ENCODE results near the gene FUT8.

The FUT8 gene

GRCh38 chr14:65472189-65472588, 59.7 kb downstream of the FUT8 start:
- Histone ChIP-seq H3K4me3 (ENCODE audit: low read depth, low read length) (no peak overlapping the region), H3K27ac (ENCODE audit: low read depth, low read length) (no peak overlapping the region), H3K36me3 (ENCODE audit: insufficient read depth, low read length) (no peaks in the 10 kb centered on the region), H3K27me3 (ENCODE audit: insufficient read depth, low read length) (no peaks in the 10 kb centered on the region), H3K79me2 (ENCODE audit: control insufficient read depth, insufficient read depth, low read length, unreplicated experiment) (peaks cover 24% of the 10 kb centered on the region), H2AFZ (ENCODE audit: low read length, unreplicated experiment) (no peak overlapping the region), H3K4me1 (ENCODE audit: control insufficient read depth, insufficient read depth, low read length, unreplicated experiment) (no peaks in the 10 kb centered on the region)

GRCh38 chr14:65476273-65476941, 63.9 kb downstream of the FUT8 start:
- H3K4me1 ChIP-seq (ENCODE audit: control insufficient read depth, insufficient read depth, low read length, unreplicated experiment): peaks cover 12% of the 10 kb centered on the region
- H3K27me3 ChIP-seq (ENCODE audit: insufficient read depth, low read length): no peaks in the 10 kb centered on the region
- H3K4me3 ChIP-seq (ENCODE audit: low read depth, low read length): no peak overlapping the region
- no peaks in the 10 kb centered on the region for H3K36me3 ChIP-seq (ENCODE audit: insufficient read depth, low read length)
- peaks cover 17% of the 10 kb centered on the region for H3K79me2 ChIP-seq (ENCODE audit: control insufficient read depth, insufficient read depth, low read length, unreplicated experiment)
- no peak overlapping the region for H2AFZ ChIP-seq (ENCODE audit: low read length, unreplicated experiment)
- H3K27ac ChIP-seq (ENCODE audit: low read depth, low read length): no peak overlapping the region

- no peaks in the 10 kb centered on the region for H3K36me3 ChIP-seq (ENCODE audit: insufficient read depth, low read length)
- no peaks in the 10 kb centered on the region for H3K27me3 ChIP-seq (ENCODE audit: insufficient read depth, low read length)
- H3K27ac ChIP-seq (ENCODE audit: low read depth, low read length): no peak overlapping the region
- no peak overlapping the region for H2AFZ ChIP-seq (ENCODE audit: low read length, unreplicated experiment)
- no peak overlapping the region for H3K4me3 ChIP-seq (ENCODE audit: low read depth, low read length)
- peaks cover 17% of the 10 kb centered on the region for H3K79me2 ChIP-seq (ENCODE audit: control insufficient read depth, insufficient read depth, low read length, unreplicated experiment)
- H3K4me1 ChIP-seq (ENCODE audit: control insufficient read depth, insufficient read depth, low read length, unreplicated experiment): peaks cover 12% of the 10 kb centered on the region
Observed at GRCh38 chr14:65476942-65477318, 64.4 kb downstream of the FUT8 start.

DNA sequence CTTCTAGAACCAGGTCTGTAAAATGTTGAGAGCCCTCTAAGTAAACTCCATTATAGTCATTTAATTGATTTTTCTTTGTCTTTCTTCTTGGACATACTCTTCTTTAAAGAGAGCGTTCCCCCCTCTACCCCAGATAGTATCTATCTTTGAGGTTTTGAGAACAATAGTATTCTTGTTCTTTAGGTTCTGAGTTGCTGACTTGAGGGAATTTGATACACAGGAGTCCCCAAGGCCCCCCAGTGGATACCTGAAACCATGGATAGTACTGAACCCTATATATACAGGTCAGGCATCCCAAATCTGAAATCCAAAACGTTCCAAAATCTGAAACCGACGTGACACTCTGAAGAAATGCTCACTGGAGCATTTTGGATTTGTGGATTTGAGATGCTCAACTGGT, 65.5 kb downstream of the FUT8 start:
- Histone ChIP-seq H3K27me3 (ENCODE audit: insufficient read depth, low read length) (no peaks in the 10 kb centered on the region), H3K79me2 (ENCODE audit: control insufficient read depth, insufficient read depth, low read length, unreplicated experiment) (peaks cover 26% of the 10 kb centered on the region), H3K4me1 (ENCODE audit: control insufficient read depth, insufficient read depth, low read length, unreplicated experiment) (peaks cover 20% of the 10 kb centered on the region), H3K36me3 (ENCODE audit: insufficient read depth, low read length) (no peaks in the 10 kb centered on the region), H3K4me3 (ENCODE audit: low read depth, low read length) (no peak overlapping the region), H3K27ac (ENCODE audit: low read depth, low read length) (no peak overlapping the region), H2AFZ (ENCODE audit: low read length, unreplicated experiment) (no peak overlapping the region)

DNA sequence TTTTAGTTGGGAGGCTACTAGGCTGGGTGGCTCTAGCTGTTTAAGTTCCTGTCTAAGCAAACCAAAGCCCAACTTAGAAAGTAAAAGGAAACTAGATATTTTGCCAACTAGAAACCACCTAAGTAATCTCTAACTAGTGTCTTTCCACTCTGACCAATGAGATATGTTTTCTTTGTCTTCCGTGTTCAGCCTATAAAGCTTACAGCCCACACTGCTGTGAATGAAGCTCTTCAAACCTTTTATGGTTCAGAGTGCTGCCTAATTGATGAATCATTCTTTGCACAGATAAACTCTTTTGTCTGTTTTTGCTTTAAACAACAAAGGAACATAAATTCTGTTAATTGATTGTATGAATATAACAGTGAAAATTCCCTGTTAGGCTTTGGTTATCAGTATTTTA, 66.1 kb downstream of the FUT8 start:
- Histone ChIP-seq H3K27me3 (ENCODE audit: insufficient read depth, low read length) (no peaks in the 10 kb centered on the region), H3K27ac (ENCODE audit: low read depth, low read length) (no peak overlapping the region), H3K36me3 (ENCODE audit: insufficient read depth, low read length) (no peaks in the 10 kb centered on the region), H2AFZ (ENCODE audit: low read length, unreplicated experiment) (no peak overlapping the region), H3K4me1 (ENCODE audit: control insufficient read depth, insufficient read depth, low read length, unreplicated experiment) (peaks cover 24% of the 10 kb centered on the region), H3K4me3 (ENCODE audit: low read depth, low read length) (no peak overlapping the region), H3K79me2 (ENCODE audit: control insufficient read depth, insufficient read depth, low read length, unreplicated experiment) (peaks cover 30% of the 10 kb centered on the region)

- H3K4me3 ChIP-seq (ENCODE audit: low read depth, low read length): no peak overlapping the region
- H3K27me3 ChIP-seq (ENCODE audit: insufficient read depth, low read length): no peaks in the 10 kb centered on the region
- H3K27ac ChIP-seq (ENCODE audit: low read depth, low read length): no peak overlapping the region
- no peaks in the 10 kb centered on the region for H3K36me3 ChIP-seq (ENCODE audit: insufficient read depth, low read length)
- peaks cover 30% of the 10 kb centered on the region for H3K4me1 ChIP-seq (ENCODE audit: control insufficient read depth, insufficient read depth, low read length, unreplicated experiment)
- peaks cover 35% of the 10 kb centered on the region for H3K79me2 ChIP-seq (ENCODE audit: control insufficient read depth, insufficient read depth, low read length, unreplicated experiment)
- no peak overlapping the region for H2AFZ ChIP-seq (ENCODE audit: low read length, unreplicated experiment)
Observed at GRCh38 chr14:65479386-65479785, 66.9 kb downstream of the FUT8 start.

- Histone ChIP-seq H3K27ac (ENCODE audit: low read depth, low read length) (no peak overlapping the region), H3K27me3 (ENCODE audit: insufficient read depth, low read length) (no peaks in the 10 kb centered on the region), H2AFZ (ENCODE audit: low read length, unreplicated experiment) (no peak overlapping the region), H3K4me3 (ENCODE audit: low read depth, low read length) (no peak overlapping the region), H3K79me2 (ENCODE audit: control insufficient read depth, insufficient read depth, low read length, unreplicated experiment) (peaks cover 47% of the 10 kb centered on the region), H3K4me1 (ENCODE audit: control insufficient read depth, insufficient read depth, low read length, unreplicated experiment) (peaks cover 30% of the 10 kb centered on the region), H3K36me3 (ENCODE audit: insufficient read depth, low read length) (no peaks in the 10 kb centered on the region)
Observed at GRCh38 chr14:65482757-65483438, 70.4 kb downstream of the FUT8 start.

GRCh38 chr14:65483647-65484046, 71.1 kb downstream of the FUT8 start:
- H3K4me1 ChIP-seq (ENCODE audit: control insufficient read depth, insufficient read depth, low read length, unreplicated experiment): peaks cover 23% of the 10 kb centered on the region
- no peak overlapping the region for H2AFZ ChIP-seq (ENCODE audit: low read length, unreplicated experiment)
- no peaks in the 10 kb centered on the region for H3K27me3 ChIP-seq (ENCODE audit: insufficient read depth, low read length)
- no peak overlapping the region for H3K4me3 ChIP-seq (ENCODE audit: low read depth, low read length)
- no peaks in the 10 kb centered on the region for H3K36me3 ChIP-seq (ENCODE audit: insufficient read depth, low read length)
- H3K27ac ChIP-seq (ENCODE audit: low read depth, low read length): no peak overlapping the region
- H3K79me2 ChIP-seq (ENCODE audit: control insufficient read depth, insufficient read depth, low read length, unreplicated experiment): peaks cover 55% of the 10 kb centered on the region

- H3K27ac ChIP-seq (ENCODE audit: low read depth, low read length): no peak overlapping the region
Observed at GRCh38 chr14:65485516-65485915, 73.0 kb downstream of the FUT8 start.

GRCh38 chr14:65486863-65487262, 74.3 kb downstream of the FUT8 start:
- H3K27me3 ChIP-seq (ENCODE audit: insufficient read depth, low read length): no peaks in the 10 kb centered on the region
- peaks cover 17% of the 10 kb centered on the region for H3K4me1 ChIP-seq (ENCODE audit: control insufficient read depth, insufficient read depth, low read length, unreplicated experiment)
- H3K27ac ChIP-seq (ENCODE audit: low read depth, low read length): no peak overlapping the region
- no peak overlapping the region for H2AFZ ChIP-seq (ENCODE audit: low read length, unreplicated experiment)
- 0 out of 2 replicates have a peak, but pooled peaks cover 5% of the 10 kb centered on the region for H3K36me3 ChIP-seq (ENCODE audit: insufficient read depth, low read length)
- peaks cover 44% of the 10 kb centered on the region for H3K79me2 ChIP-seq (ENCODE audit: control insufficient read depth, insufficient read depth, low read length, unreplicated experiment)
- no peak overlapping the region for H3K4me3 ChIP-seq (ENCODE audit: low read depth, low read length)

More at GRCh38 chr14:65485516-65485915, 73.0 kb downstream of the FUT8 start:
- H3K79me2 ChIP-seq (ENCODE audit: control insufficient read depth, insufficient read depth, low read length, unreplicated experiment): peaks cover 44% of the 10 kb centered on the region
- peaks cover 17% of the 10 kb centered on the region for H3K4me1 ChIP-seq (ENCODE audit: control insufficient read depth, insufficient read depth, low read length, unreplicated experiment)
- no peaks in the 10 kb centered on the region for H3K27me3 ChIP-seq (ENCODE audit: insufficient read depth, low read length)
- H3K4me3 ChIP-seq (ENCODE audit: low read depth, low read length): no peak overlapping the region
- no peak overlapping the region for H2AFZ ChIP-seq (ENCODE audit: low read length, unreplicated experiment)
- H3K36me3 ChIP-seq (ENCODE audit: insufficient read depth, low read length): no peaks in the 10 kb centered on the region
